Neutrophil (primary cell): ENCODE measurements around the gene VTI1A.

Experiments used
- H3K27ac ChIP-seq: fragments of 200-600 bp; sonication (generic); 2 replicates; pipeline ENCODE4 v1.5.1; 2016; ENCODE audit warnings: mild to moderate bottlenecking, moderate library complexity
- H3K27me3 ChIP-seq: fragments of 200-600 bp; sonication (generic); 2 replicates; pipeline ENCODE4 v1.6.0; 2016; ENCODE audit warnings: mild to moderate bottlenecking
- H3K36me3 ChIP-seq: fragments of 200-600 bp; sonication (generic); 2 replicates; pipeline ENCODE4 v1.5.1; 2017
- H3K4me1 ChIP-seq, 2 experiments: fragments of 200-600 bp in 1 of 2; sonication (generic) in 1 of 2; 1 replicate in 1 of 2; 2 replicates in 1 of 2; pipeline versions ENCODE4 v1.5.1 to v1.6.1; 2013 to 2016; ENCODE audit warnings: low read depth in 1 of 2, low read length in 1 of 2, mild to moderate bottlenecking in 1 of 2, moderate library complexity in 1 of 2; ENCODE audit not compliant: control insufficient read depth in 1 of 2, insufficient read depth in 1 of 2
- H3K4me3 ChIP-seq, 2 experiments: fragments of 200-600 bp in 1 of 2; sonication (generic) in 1 of 2; 1 replicate in 1 of 2; 2 replicates in 1 of 2; pipeline ENCODE4 v1.5.1; 2013 to 2016; ENCODE audit warnings: low read depth in 1 of 2, low read length in 1 of 2, mild to moderate bottlenecking in 1 of 2, moderate library complexity in 1 of 2
- H3K9me3 ChIP-seq: fragments of 200-600 bp; sonication (generic); 2 replicates; pipeline ENCODE4 v1.5.1; 2016
- CTCF ChIP-seq: fragments of 200-600 bp; sonication (generic); IDR thresholded peaks from 2 replicates; pipeline ENCODE4 v1.5.1; 2016; ENCODE audit warnings: antibody characterized with exemption

The VTI1A gene

GRCh38 chr10:112639298-112639697 is 192.3 kb downstream of the VTI1A start:
- Histone ChIP-seq H3K36me3 (no peaks in the 10 kb centered on the region), H3K4me1 (no peaks in the 10 kb centered on the region), H3K27ac (no peak overlapping the region), H3K4me3 (no peak overlapping the region), H3K27me3 (no peaks in the 10 kb centered on the region), H3K9me3 (no peaks in the 10 kb centered on the region)
- no peak for TF ChIP-seq CTCF

GRCh38 chr10:112640638-112641037 is 193.6 kb downstream of the VTI1A start:
- no peak for TF ChIP-seq CTCF
- no peaks in the 10 kb centered on the region for H3K36me3 ChIP-seq
- H3K4me3 ChIP-seq = no peak overlapping the region
- no peaks in the 10 kb centered on the region for H3K27me3 ChIP-seq
- no peak overlapping the region for H3K27ac ChIP-seq
- H3K9me3 ChIP-seq = no peaks in the 10 kb centered on the region
- no peaks in the 10 kb centered on the region for H3K4me1 ChIP-seq

- Histone ChIP-seq H3K4me1 (no peaks in the 10 kb centered on the region), H3K4me3 (no peak overlapping the region), H3K27ac (no peak overlapping the region), H3K36me3 (no peaks in the 10 kb centered on the region), H3K9me3 (no peaks in the 10 kb centered on the region), H3K27me3 (no peaks in the 10 kb centered on the region)
- TF ChIP-seq CTCF = no peak
Measured at GRCh38 chr10:112643600-112644264, 196.7 kb downstream of the VTI1A start.

GRCh38 chr10:112644265-112644645 is 197.2 kb downstream of the VTI1A start:
- no peaks in the 10 kb centered on the region for H3K4me1 ChIP-seq
- no peaks in the 10 kb centered on the region for H3K36me3 ChIP-seq
- H3K27me3 ChIP-seq = no peaks in the 10 kb centered on the region
- no peak for TF ChIP-seq CTCF
- no peak overlapping the region for H3K27ac ChIP-seq
- H3K9me3 ChIP-seq = no peaks in the 10 kb centered on the region
- H3K4me3 ChIP-seq = no peak overlapping the region

- H3K27me3 ChIP-seq = no peaks in the 10 kb centered on the region
- no peaks in the 10 kb centered on the region for H3K36me3 ChIP-seq
- no peak overlapping the region for H3K4me3 ChIP-seq
- H3K9me3 ChIP-seq = no peaks in the 10 kb centered on the region
- no peak overlapping the region for H3K27ac ChIP-seq
- TF ChIP-seq CTCF = no peak
- no peaks in the 10 kb centered on the region for H3K4me1 ChIP-seq
Measured at GRCh38 chr10:112649006-112649821, 202.2 kb downstream of the VTI1A start.
